ENCODE results near the gene KIRREL3.

- no peak for TF ChIP-seq CTCF (IDR thresholded peaks at IDR 0.05 in 2 of 3, conservative IDR thresholded peaks at IDR 0.05 in 1 of 3; ENCODE audit: insufficient read depth in 2 of 3, low read depth in 1 of 3, low read length in 3 of 3)
- TF ChIP-seq POLR2A (conservative IDR thresholded peaks at IDR 0.05) = no peak
- TF ChIP-seq MCM3 (IDR thresholded peaks at IDR 0.05) = no peak
- TF ChIP-seq ATF3 (IDR thresholded peaks at IDR 0.05) = no peak
- TF ChIP-seq ATF3 (CRISPR knock-in tag; conservative IDR thresholded peaks at IDR 0.05) = no peak
- TF ChIP-seq COPS2 (conservative IDR thresholded peaks at IDR 0.05) = no peak
- no peak for TF ChIP-seq TBP (optimal IDR thresholded peaks at IDR 0.05; ENCODE audit: low read depth, low read length)
These were observed 296.9 kb downstream of the KIRREL3 start for GRCh38 chr11:126703662-126704061.

Data from K562 (cell line).